Effector memory CD4-positive, alpha-beta T cell (primary cell): ENCODE measurements around the gene KIAA0753.
A peak's percentile ranks its signal among the peaks of the same experiment; 100 is the strongest.
"Not testable (repeated sequence)": the region's sequence is repeated elsewhere in the genome, so short reads cannot be mapped to it uniquely, and the experiment has no call there.

Experiments
- DNase-seq, 3 donors: peaks; one replicate each; pipeline ENCODE4 v3.0.0-alpha.2; 2020
- H3K27ac ChIP-seq: 2 replicates; pipeline ENCODE4 v1.7.0; 2013; ENCODE audit warnings: mild to moderate bottlenecking, low read length, moderate library complexity; ENCODE audit not compliant: insufficient read depth, poor library complexity, severe bottlenecking
- H3K27me3 ChIP-seq: replicated peaks from 2 replicates; pipeline ENCODE4 v1.7.0; 2013; ENCODE audit warnings: mild to moderate bottlenecking, low read length; ENCODE audit not compliant: insufficient read depth, control insufficient read depth, poor library complexity, severe bottlenecking
- H3K36me3 ChIP-seq: 2 replicates; pipeline ENCODE4 v1.7.0; 2013; ENCODE audit warnings: mild to moderate bottlenecking, low read length, moderate library complexity; ENCODE audit not compliant: control insufficient read depth, insufficient read depth
- H3K4me1 ChIP-seq: 2 replicates; pipeline ENCODE4 v1.7.0; 2013; ENCODE audit warnings: low read length, mild to moderate bottlenecking; ENCODE audit not compliant: control insufficient read depth, insufficient read depth, poor library complexity, severe bottlenecking
- H3K4me3 ChIP-seq: 2 replicates; pipeline ENCODE4 v1.7.0; 2013; ENCODE audit warnings: low read length, low read depth, mild to moderate bottlenecking; ENCODE audit not compliant: insufficient read depth, poor library complexity, severe bottlenecking
- H3K9me3 ChIP-seq: 2 replicates; pipeline ENCODE4 v1.7.0; 2013; ENCODE audit warnings: mild to moderate bottlenecking, low read length, moderate library complexity; ENCODE audit not compliant: control insufficient read depth

The KIAA0753 gene

DNA sequence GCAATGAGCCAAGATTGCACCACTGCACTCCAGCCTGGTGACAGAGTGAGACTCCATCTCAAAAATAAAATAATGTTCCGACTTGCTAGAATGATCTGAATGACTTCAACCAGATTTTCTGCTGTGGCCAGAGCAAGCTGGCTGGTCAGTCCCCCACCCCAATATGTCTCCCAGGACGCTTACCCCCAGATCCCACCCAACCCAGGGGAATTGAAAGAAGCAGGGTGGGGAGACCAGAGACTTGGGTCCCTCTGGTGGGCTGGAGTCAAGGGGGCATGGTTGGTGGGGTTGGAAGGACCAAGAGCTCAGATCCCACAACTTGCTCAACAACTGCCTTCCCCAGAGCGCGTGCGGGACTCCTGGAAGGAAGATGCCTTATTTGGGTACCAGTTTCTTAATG is 17.9 kb upstream of the KIAA0753 start:
- H3K36me3 ChIP-seq, H3K27me3 ChIP-seq, H3K4me3 ChIP-seq, H3K9me3 ChIP-seq, H3K4me1 ChIP-seq, DNase-seq, H3K27ac ChIP-seq: not testable (repeated sequence)

GRCh38 chr17:6657633-6658287 is 17.2 kb upstream of the KIAA0753 start:
- peak overlapping the region; percentile 63 for H3K4me3 ChIP-seq
- peaks cover 7% of the 10 kb centered on the region for H3K4me1 ChIP-seq
- H3K9me3 ChIP-seq: no peaks in the 10 kb centered on the region
- H3K27ac ChIP-seq: peak overlapping the region; percentile 45
- DNase-seq: no peak
- H3K36me3 ChIP-seq: no peaks in the 10 kb centered on the region
- H3K27me3 ChIP-seq: no peaks in the 10 kb centered on the region

DNA sequence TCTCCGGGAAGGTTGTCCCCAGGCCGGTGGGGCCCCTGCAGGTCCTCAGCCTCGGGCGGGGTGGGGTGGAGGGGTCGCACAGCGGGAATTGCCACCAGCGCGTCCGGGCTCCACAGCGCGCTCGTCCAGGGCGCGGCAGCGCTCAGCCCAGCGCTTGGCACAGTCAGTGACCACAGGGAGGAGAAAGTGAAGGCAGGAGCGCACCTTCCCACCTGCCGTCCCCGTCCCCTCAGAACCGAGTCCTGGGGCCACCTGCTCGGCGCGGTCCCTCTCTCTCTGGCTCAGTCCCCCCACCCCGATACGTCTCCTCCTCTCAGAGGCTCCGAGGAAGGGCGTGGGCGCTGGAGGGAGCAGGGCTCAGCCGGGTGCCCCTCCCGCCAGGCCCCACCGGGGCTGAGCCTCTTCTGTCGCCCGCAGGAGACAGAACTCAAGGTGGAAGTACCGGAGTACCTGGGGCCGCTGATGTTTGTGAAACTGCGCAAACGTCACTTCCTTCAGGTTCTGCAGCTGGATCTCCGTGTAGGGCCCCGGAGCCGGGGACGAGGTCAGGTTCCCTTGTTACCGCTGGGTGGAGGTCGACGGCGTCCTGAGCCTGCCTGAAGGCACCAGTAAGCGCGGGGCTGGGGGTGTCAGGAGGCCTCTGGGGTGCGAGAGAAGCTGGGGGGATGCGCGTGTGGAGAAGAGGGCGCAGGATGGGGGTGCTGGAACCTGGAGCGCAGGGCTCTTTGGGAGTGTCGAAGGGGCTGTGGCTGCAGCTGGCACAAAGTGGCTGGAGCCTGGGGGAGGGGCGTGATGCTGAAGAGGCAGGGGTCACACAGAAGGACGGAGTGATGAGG is 16.5 kb upstream of the KIAA0753 start:
- peak overlapping the region; percentile 45 for H3K27ac ChIP-seq
- H3K27me3 ChIP-seq, H3K9me3 ChIP-seq, H3K36me3 ChIP-seq: not testable (repeated sequence)
- DNase-seq: peak; percentile 23 to 49 (median 36)
- H3K4me1 ChIP-seq: peaks cover 12% of the 10 kb centered on the region
- H3K4me3 ChIP-seq: peak overlapping the region; percentile 63

GRCh38 chr17:6655732-6656361 is 15.3 kb upstream of the KIAA0753 start:
- DNase-seq, H3K36me3 ChIP-seq, H3K4me3 ChIP-seq, H3K9me3 ChIP-seq, H3K27me3 ChIP-seq, H3K27ac ChIP-seq: not testable (repeated sequence)
- H3K4me1 ChIP-seq: peaks cover 16% of the 10 kb centered on the region

DNA sequence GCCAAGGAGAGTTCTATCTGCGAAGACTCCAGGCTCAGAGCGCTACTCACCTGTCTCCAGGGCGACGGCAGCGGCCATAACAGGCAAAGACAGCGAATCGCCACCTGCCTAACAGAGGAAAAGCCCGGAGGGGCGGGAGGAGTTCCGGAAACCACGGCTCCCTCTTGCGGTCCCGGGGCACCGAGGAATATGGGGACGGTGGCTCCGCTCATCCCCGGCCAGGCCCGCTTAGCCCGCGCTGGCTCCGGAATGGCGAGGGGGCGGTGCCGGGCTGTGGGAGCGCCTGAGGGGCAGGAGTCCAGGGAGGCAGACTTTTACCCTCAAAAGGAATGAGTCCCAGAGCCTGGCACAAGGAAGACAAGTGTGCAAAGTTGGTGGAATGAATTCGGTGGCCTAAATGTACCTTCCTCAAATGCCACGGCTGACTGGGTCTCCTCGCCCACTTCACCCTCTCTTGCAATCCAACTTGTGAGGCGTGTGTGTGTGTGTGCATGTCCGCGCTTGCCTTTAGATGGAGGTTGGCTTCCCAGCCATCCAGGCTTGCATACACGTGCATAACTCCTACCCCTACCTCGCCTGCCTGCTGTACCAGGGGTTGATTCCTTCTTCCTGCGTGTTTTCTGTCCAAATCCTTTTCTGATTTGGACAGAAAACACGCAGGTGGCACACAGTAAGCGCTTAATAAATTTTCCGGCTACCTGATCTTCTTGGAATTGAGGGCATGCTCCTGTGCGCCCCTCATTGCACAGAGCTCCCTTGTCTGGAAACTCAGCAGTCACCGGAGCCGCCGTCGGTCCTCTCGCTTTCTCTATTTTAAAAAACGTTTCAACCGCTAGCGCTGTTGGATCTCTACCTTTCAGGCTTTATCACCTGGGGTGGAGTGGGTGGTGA is 14.6 kb upstream of the KIAA0753 start:
- H3K27ac ChIP-seq: no peak overlapping the region
- H3K36me3 ChIP-seq: no peaks in the 10 kb centered on the region
- no peaks in the 10 kb centered on the region for H3K27me3 ChIP-seq
- no peak for DNase-seq
- H3K9me3 ChIP-seq: no peaks in the 10 kb centered on the region
- no peak overlapping the region for H3K4me3 ChIP-seq
- peaks cover 21% of the 10 kb centered on the region for H3K4me1 ChIP-seq

DNA sequence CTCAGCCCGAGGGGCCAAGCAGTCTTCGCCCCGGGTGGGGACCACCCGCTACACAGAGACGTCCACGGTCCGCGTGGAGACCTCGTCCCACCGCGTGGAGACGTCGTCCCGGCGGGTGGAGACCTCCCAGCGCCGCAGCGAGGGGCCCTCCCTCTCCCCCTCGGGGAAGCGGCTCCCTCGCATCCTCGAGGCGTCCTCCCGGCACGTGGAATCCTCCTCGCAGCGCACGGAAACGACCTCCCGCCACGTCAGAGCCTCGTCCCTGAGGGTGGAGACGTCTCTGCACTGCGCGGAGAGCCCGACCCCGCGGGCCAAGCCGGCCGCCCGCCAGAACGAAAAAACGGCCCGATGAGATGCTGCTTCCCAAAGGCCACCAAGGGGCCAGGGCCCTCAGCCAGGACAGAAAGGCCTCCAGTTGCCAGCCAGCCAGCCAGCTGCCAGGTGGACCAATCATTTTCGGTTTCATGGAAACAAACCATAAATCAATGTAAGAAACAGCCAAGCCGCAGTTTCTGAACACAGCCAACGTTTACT is 11.5 kb upstream of the KIAA0753 start:
- peaks cover 16% of the 10 kb centered on the region for H3K36me3 ChIP-seq
- H3K27ac ChIP-seq: peak overlapping the region; percentile 100
- H3K4me3 ChIP-seq: peak overlapping the region; percentile 67
- peak in 1 of 3 donors; percentile 36 for DNase-seq
- H3K27me3 ChIP-seq: no peaks in the 10 kb centered on the region
- H3K9me3 ChIP-seq: no peaks in the 10 kb centered on the region
- peaks cover 15% of the 10 kb centered on the region for H3K4me1 ChIP-seq

DNA sequence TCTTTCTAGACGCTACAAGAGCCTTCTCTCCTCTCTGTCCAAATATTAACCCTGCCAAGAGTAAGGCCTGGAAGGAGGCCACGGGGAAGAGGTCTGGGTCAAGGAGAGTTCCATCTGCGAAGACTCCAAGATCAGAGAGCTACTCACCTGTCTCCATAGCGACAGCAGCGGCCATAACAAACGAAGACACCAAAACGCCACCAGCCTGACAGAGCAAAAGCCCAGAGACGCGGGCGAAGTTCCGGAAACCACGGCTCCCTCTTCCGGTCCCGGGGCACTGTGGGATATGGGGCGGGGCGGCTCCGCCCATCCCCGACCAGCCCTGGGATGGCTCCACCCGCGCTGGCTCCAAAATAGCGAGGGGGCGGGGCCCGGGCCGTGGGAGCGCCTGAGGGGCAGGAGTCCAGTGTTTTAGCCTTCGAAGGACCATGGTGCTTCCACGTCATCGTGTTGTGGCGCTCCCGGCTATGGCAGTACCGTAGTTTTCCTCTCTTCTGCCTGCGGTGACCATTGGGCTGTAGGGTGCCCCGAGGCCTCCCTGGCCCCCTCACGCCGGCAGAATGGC is 10.9 kb upstream of the KIAA0753 start, which contains the start of the genes C17orf100 and MED31:
TSS of gene C17orf100 (plus strand) at position 409 of the 565 bp plus-strand sequence. CDS start at position 561, 152 bp downstream.
TSS of gene MED31 (minus strand) at position 252 of the 565 bp plus-strand sequence. CDS start at position 175, 77 bp downstream.
- Histone ChIP-seq H3K4me1 (peaks cover 15% of the 10 kb centered on the region), H3K27me3 (no peaks in the 10 kb centered on the region), H3K9me3 (no peaks in the 10 kb centered on the region), H3K27ac (peak within 1 kb of the TSS; percentile 100), H3K4me3 (peak within 1 kb of the TSS; percentile 67), H3K36me3 (peaks cover 16% of the 10 kb centered on the region)
- peak; percentile 91 to 93 (median 92) for DNase-seq

DNA sequence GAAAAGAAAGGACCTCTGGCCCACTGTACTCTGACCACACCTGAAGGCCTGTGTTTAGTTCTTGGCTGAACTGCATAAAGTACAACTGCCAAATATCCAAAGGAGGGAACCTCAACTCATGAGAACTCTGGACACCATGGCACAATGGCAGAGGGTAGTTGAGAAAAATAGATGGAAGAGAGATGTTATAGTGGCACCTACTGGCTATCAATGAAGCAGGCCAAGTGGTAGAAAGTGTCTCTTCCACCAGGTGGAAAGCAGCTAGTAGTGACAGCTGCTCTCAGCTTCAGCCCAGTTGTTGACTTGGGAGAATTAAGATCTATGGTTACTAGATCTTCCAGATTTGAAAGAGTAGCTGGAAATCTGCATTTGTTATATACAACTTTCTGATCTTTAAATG is 7.7 kb upstream of the KIAA0753 start:
- Histone ChIP-seq H3K9me3 (no peaks in the 10 kb centered on the region), H3K27ac (no peak overlapping the region), H3K36me3 (peaks cover 29% of the 10 kb centered on the region), H3K4me1 (peaks cover 15% of the 10 kb centered on the region), H3K4me3 (no peak overlapping the region), H3K27me3 (no peaks in the 10 kb centered on the region)
- no peak for DNase-seq
